HG02970 (cell line): ENCODE measurements around the gene NACC2.
"Not testable (repeated sequence)": the region's sequence is repeated elsewhere in the genome, so short reads cannot be mapped to it uniquely, and the experiment has no call there.

Source experiments
- ATAC-seq: cut with Tn5 transposase; IDR thresholded peaks from one replicate; pipeline ENCODE4 v1.9.1; 2021; ENCODE audit warnings: mild to moderate bottlenecking, moderate library complexity, moderate number of reproducible peaks; ENCODE audit not compliant: unreplicated experiment, low FRiP score

The NACC2 gene

DNA sequence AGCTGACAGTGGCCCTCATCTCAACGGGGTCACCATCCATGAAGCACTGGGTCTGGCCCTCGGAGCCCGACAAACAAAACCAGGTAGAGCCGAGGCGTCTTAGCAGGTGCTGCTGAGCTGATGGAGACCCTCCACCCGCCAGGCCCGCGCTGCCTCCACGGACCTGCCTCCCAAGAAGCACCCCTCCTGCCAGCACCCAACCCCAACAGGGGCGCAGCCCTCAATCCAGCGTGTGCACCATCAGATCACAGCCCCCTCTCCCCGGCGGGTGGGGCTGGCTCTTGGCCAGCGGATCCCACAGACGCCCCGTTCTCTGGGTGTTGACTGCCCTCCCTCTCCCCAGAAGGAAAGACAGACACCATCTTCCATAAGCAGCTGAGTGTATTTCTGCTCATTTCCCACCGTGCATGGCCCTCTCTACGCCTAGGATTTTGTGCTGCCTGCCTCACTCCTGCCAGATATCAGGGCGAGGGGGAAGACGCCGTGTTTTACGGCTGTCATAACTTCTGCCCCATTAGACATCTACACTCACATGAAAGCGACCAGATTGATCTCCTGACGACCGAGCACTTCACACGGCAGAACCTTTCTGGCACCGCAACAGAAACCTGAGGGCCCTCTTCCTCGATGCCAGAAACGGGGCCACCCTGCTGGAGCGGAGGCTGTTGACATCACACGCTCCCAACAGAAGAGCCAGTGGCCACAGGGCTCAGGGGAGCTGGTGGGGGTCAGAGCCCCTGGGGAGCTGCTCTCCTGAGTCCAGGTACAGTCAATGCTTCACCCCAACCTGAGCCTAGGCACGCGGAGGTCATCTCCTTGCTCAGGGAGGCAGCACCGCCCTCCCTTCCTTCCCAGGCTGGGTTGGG, 12.4 kb downstream of the NACC2 start:
- ATAC-seq, result no peak

- no peak for ATAC-seq
Measured at GRCh38 chr9:136081826-136082495, 13.1 kb downstream of the NACC2 start.

- ATAC-seq, result no peak
Measured at GRCh38 chr9:136081113-136081825, 13.8 kb downstream of the NACC2 start.

DNA sequence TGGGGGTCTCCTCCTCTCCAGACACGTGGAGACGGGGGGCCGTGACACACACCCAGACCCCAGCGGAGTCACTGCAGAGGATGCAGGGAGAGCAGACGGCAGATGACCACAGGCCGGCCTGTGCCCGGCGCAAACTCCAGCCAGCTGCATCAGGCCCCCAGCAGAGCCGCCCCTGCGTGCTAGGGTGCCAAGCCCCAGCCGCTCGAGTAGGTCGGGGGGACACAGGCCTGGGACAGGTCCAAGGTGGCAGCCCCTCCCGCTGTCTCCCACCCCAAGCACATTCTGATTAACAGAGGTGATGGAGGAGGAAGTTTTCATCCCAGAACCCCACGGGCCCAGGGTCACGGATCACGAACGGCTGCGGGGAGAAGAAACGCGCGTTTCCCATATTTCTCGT, 14.4 kb downstream of the NACC2 start:
- ATAC-seq, result no peak

DNA sequence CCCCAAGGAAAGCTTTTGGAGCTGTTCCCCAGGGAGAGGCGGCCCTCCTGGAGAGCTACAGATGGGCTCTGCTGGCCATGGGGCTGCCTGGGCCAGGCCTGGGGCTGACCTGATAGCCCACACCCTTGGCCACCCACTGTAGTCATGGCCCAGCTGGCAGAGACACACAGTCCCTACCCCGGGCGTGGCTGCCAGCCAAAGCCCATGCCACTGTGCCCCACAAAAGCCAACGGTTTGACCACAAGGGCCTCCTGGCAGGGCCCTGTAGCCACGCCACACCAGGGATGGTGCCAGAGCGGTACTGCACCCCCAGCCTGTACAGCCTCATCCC, 15.2 kb downstream of the NACC2 start:
- ATAC-seq, result no peak

GRCh38 chr9:136079211-136079915, 15.7 kb downstream of the NACC2 start:
- ATAC-seq, result no peak

- ATAC-seq, result no peak
Measured at GRCh38 chr9:136078498-136079011, 16.5 kb downstream of the NACC2 start.

GRCh38 chr9:136078024-136078423, 17.1 kb downstream of the NACC2 start:
- ATAC-seq, result no peak

DNA sequence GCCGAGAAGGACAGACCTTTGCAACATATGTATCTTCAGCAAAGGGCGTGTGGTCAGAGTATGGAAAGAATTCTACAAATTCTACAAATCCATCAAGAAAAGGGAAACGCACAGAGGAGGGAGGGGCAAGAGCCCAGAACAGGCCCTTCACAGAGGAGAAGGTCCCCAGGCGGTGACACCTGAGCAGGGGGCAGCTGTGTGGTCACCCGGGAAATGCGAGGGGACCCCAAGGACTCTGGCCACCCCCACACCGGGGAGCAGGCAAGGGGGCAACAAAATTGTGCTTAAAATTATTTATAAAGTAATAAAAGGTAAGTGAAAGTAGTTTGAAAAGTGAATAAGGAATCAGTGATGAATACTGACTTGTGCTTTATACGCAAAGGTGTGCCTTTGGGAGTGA, 17.6 kb downstream of the NACC2 start:
- no peak for ATAC-seq

GRCh38 chr9:136075881-136076678, 19.0 kb downstream of the NACC2 start:
- ATAC-seq, result no peak

GRCh38 chr9:136075134-136075841, 19.8 kb downstream of the NACC2 start:
- no peak for ATAC-seq

DNA sequence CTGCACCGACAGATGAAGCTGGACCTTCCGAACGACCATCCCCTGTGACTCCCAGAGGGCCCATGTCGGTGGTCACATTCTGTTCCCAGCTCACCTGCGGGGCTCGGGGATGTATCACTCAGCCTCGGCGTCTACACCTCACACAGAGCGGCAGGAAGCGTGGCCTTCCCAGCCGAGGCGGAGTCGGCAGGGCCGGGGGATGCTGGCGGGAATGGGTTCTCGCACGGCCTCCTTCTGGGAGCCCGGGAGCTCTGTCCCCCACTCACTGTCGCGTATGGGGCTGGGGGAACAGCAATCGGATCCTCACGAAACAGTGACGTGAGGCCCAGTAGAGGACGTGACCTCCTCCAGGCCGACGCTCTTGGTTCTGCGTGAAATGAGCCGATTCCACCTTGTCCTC, 20.4 kb downstream of the NACC2 start:
- no peak for ATAC-seq

- no peak for ATAC-seq
Measured at GRCh38 chr9:136062657-136063439, 32.2 kb downstream of the NACC2 start.

DNA sequence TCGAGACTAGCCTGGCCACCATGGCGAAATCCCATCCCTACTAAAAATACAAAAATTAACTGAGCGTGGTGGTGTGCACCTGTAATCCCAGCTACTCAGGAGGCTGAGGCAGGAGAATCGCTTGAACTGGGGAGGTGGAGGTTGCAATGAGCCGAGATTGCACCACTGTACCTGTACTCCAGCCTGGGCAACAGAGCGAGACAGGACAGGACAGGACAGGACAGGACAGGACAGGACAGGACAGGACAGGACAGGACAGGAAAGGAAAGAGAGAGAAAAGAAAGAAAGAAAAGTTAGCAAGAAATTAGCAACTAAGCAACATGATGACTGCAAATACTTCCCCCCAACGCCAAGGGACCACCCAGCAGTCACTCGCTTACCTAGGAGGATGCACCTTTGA, 33.2 kb downstream of the NACC2 start:
- ATAC-seq, result not testable (repeated sequence)

- ATAC-seq, result no peak
Measured at GRCh38 chr9:136061405-136061804, 33.7 kb downstream of the NACC2 start.

GRCh38 chr9:136060671-136061371, 34.3 kb downstream of the NACC2 start:
- ATAC-seq, result no peak

DNA sequence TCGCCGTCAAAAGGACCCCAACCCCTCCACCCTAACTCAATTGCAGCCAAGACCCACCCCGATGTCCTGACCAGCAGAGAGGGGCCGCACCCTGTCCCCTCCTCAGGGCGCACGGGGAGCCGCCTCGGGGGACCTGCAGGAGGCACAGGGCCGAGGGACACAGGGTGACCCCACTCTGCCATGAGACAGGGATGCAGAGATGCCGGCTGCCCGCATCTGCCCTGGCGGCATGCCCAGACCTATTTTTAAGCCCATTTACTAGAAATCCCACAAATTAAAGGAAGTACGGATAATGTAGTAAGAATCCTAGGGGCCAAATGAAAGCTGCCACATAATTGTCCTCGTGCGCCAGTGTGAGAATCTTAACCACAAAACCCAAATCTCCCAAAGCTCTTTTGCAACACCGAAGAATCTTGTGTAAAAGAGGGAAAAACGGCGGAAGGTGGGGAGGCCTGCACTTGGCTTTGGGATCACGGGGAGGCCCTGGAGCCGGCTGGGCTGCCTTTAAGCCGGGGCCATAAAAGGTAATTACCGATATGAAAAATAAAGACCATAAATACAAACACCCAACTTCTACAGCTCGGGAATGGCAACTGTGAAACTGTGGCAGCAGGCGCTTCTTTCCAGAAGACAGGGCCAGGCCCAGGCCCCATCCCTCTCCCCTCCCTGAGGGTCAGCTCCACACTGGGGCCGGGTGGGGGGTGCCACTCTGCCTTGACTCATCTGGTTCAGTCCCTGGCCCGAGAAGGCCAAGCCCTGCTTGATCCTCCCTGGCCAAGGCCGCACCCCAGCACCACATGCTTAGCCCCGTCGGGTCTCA, 35.0 kb downstream of the NACC2 start:
- no peak for ATAC-seq
